ENCODE measurements around the gene ITGA8. TPM values are rescaled to one million over a fixed set of nuclear protein-coding genes. Genes with fewer than 3 reads are reported as not detected.
A peak's percentile ranks its signal among the peaks of the same experiment; 100 is the strongest.

The ITGA8 gene
- total RNA-seq, 1 experiment from 2014 or later: not detected

GRCh38 chr10:15703944-15704580 is 15.7 kb downstream of the ITGA8 start:
- Histone ChIP-seq H3K4me1 (ENCODE audit: insufficient read depth, low read length, poor library complexity, severe bottlenecking) (peaks cover 20% of the 10 kb centered on the region), H3K36me3 (ENCODE audit: insufficient read depth, low read length, poor library complexity, severe bottlenecking) (no peaks in the 10 kb centered on the region), H3K27ac (ENCODE audit: low read depth, low read length, poor library complexity, severe bottlenecking) (no peak overlapping the region), H3K27me3 (replicated peaks; ENCODE audit: insufficient read depth, low read depth, low read length, poor library complexity) (no peaks in the 10 kb centered on the region), H3K9me3 (ENCODE audit: low read depth, low read length, poor library complexity, severe bottlenecking) (no peaks in the 10 kb centered on the region), H3K4me3 (ENCODE audit: low read depth, low read length, poor library complexity, severe bottlenecking) (no peak overlapping the region)
- TF ChIP-seq CTCF (conservative IDR thresholded peaks at IDR 0.05; ENCODE audit: low read depth, low read length): no peak
- no peak for TF ChIP-seq EZH2 (IDR thresholded peaks at IDR 0.05; ENCODE audit: borderline replicate concordance, low read depth, low read length, poor library complexity, severe bottlenecking)
- BruUV-seq (replicated peaks): no TSS peak
- DNase-seq (ENCODE audit: low spot score): no peak
- intact Hi-C loops (cut with micrococcal nuclease; ENCODE audit: unreplicated experiment): no loop called here
- ChIA-PET CTCF (no interaction called here), POLR2A (ENCODE audit: low non-redundant PET) (no interaction called here)

- H3K4me3 ChIP-seq (ENCODE audit: low read depth, low read length, poor library complexity, severe bottlenecking): no peak overlapping the region
- H3K27me3 ChIP-seq (replicated peaks; ENCODE audit: insufficient read depth, low read depth, low read length, poor library complexity): no peaks in the 10 kb centered on the region
- intact Hi-C loops (cut with micrococcal nuclease; ENCODE audit: unreplicated experiment): no loop called here
- ChIA-PET POLR2A (ENCODE audit: low non-redundant PET) (interaction anchor here (0.6 kb wide), 1 partner anchor 23 kb away, joined by 3 read pairs; no protein-coding TSS in a partner anchor), CTCF (no interaction called here)
- no peaks in the 10 kb centered on the region for H3K9me3 ChIP-seq (ENCODE audit: low read depth, low read length, poor library complexity, severe bottlenecking)
- H3K4me1 ChIP-seq (ENCODE audit: insufficient read depth, low read length, poor library complexity, severe bottlenecking): peaks cover 20% of the 10 kb centered on the region
- BruUV-seq (replicated peaks): no TSS peak
- DNase-seq (ENCODE audit: low spot score): peak; percentile 84
- no peak overlapping the region for H3K27ac ChIP-seq (ENCODE audit: low read depth, low read length, poor library complexity, severe bottlenecking)
- no peak for TF ChIP-seq EZH2 (IDR thresholded peaks at IDR 0.05; ENCODE audit: borderline replicate concordance, low read depth, low read length, poor library complexity, severe bottlenecking)
- TF ChIP-seq CTCF (conservative IDR thresholded peaks at IDR 0.05; ENCODE audit: low read depth, low read length): no peak
- H3K36me3 ChIP-seq (ENCODE audit: insufficient read depth, low read length, poor library complexity, severe bottlenecking): no peaks in the 10 kb centered on the region
These were observed 16.4 kb downstream of the ITGA8 start for GRCh38 chr10:15703151-15703880.

DNA sequence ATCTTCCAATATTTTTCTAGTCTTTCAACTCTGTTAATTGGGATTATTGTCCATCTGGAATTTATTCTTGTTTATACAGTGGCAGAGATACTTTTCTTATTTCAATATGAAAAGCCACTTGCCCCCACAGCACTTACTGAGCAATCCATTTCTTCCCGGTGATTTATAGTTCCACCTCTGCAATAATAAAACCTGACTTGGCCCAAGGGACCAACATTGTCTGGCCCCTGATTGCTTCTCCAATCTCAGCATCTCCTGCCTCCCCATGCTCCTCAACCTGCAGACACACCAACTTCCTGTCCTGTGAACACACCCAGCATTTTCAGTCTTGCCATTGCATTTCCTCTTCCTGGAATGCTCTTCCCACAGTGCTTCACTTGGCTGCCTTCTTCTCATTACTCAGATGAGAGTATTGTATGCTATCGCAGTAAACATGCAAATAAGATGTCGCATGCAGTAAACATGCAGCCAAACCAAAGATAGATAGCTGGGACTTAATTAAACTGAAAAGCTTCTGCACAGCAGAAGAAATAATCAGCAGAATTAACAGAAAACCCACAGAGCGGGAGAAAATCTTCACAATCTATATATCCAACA is 19.5 kb downstream of the ITGA8 start:
- CTCF ChIA-PET: no interaction called here
- peaks cover 17% of the 10 kb centered on the region for H3K4me1 ChIP-seq (ENCODE audit: insufficient read depth, low read length, poor library complexity, severe bottlenecking)
- H3K9me3 ChIP-seq (ENCODE audit: low read depth, low read length, poor library complexity, severe bottlenecking): no peaks in the 10 kb centered on the region
- peaks cover 8% of the 10 kb centered on the region for H3K27me3 ChIP-seq (replicated peaks; ENCODE audit: insufficient read depth, low read depth, low read length, poor library complexity)
- intact Hi-C loops (cut with micrococcal nuclease; ENCODE audit: unreplicated experiment): no loop called here
- no peaks in the 10 kb centered on the region for H3K36me3 ChIP-seq (ENCODE audit: insufficient read depth, low read length, poor library complexity, severe bottlenecking)
- H3K4me3 ChIP-seq (ENCODE audit: low read depth, low read length, poor library complexity, severe bottlenecking): no peak overlapping the region
- DNase-seq (ENCODE audit: low spot score): no peak
- H3K27ac ChIP-seq (ENCODE audit: low read depth, low read length, poor library complexity, severe bottlenecking): no peak overlapping the region
- no TSS peak for BruUV-seq (replicated peaks)
- POLR2A ChIA-PET (ENCODE audit: low non-redundant PET): no interaction called here
- TF ChIP-seq CTCF (conservative IDR thresholded peaks at IDR 0.05; ENCODE audit: low read depth, low read length) (no peak), EZH2 (IDR thresholded peaks at IDR 0.05; ENCODE audit: borderline replicate concordance, low read depth, low read length, poor library complexity, severe bottlenecking) (no peak)
